IPS-15b (cell line): Measurements from ENCODE around the gene BABAM2.
"Not testable (repeated sequence)": the region's sequence is repeated elsewhere in the genome, so short reads cannot be mapped to it uniquely, and the experiment has no call there.

Source experiments
- H3K27me3 ChIP-seq: one replicate; pipeline ENCODE4 v1.6.1; 2013; ENCODE audit warnings: low read length; ENCODE audit not compliant: control insufficient read depth, insufficient read depth
- H3K36me3 ChIP-seq: one replicate; pipeline ENCODE4 v1.6.1; 2013; ENCODE audit warnings: low read length; ENCODE audit not compliant: control insufficient read depth, insufficient read depth
- H3K4me1 ChIP-seq: one replicate; pipeline ENCODE4 v1.6.1; 2013; ENCODE audit warnings: mild to moderate bottlenecking, low read length; ENCODE audit not compliant: control insufficient read depth, insufficient read depth
- H3K4me3 ChIP-seq: one replicate; pipeline ENCODE4 v1.5.1; 2013; ENCODE audit warnings: low read depth, low read length
- H3K9ac ChIP-seq: one replicate; pipeline ENCODE4 v1.6.1; 2013; ENCODE audit warnings: low read depth, mild to moderate bottlenecking, low read length
- H3K9me3 ChIP-seq: one replicate; pipeline ENCODE4 v1.6.1; 2013; ENCODE audit warnings: mild to moderate bottlenecking, low read length; ENCODE audit not compliant: control insufficient read depth, insufficient read depth

BABAM2 gene

DNA sequence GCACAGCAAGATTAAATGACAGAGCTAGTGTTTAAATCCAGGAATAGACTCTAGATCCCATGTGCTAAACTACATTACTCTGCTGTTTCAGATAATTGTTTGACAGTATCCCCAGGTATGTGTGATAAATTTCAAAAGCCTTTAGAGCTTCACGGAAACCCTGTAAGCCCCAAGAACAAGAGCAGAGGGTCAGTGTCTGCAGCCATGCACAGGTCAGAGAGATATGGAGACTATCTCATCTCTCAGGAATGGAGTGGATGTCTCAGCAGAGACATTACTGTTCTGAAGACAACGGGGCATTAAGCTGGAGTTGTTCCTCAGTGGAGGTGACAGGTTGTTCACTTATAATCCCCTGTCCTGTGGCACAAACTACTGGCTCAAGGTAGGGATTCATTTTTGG is 363.0 kb downstream of the BABAM2 start:
- no peak overlapping the region for H3K9ac ChIP-seq
- H3K36me3 ChIP-seq: no peaks in the 10 kb centered on the region
- no peak overlapping the region for H3K4me3 ChIP-seq
- no peaks in the 10 kb centered on the region for H3K9me3 ChIP-seq
- no peaks in the 10 kb centered on the region for H3K4me1 ChIP-seq
- no peaks in the 10 kb centered on the region for H3K27me3 ChIP-seq

DNA sequence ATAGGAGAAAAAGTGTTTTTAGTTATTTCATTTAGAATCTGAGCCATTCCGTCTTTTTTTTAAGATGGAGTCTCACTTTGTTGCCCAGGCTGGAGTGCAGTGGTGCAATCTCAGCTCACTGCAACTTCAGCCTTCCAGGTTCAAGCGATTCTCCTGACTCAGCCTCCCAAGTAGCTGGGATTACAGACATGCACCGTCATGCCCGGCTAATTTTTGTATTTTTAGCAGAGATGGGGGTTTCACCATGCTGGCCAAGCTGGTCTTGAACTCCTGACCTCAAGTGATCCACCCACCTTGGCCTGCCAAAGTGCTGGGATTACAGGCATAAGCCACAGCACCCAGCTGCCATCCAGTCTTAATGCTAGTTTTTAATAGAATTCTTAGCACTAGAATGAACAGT is 364.7 kb downstream of the BABAM2 start:
- H3K4me1 ChIP-seq, H3K36me3 ChIP-seq, H3K27me3 ChIP-seq, H3K4me3 ChIP-seq, H3K9me3 ChIP-seq, H3K9ac ChIP-seq: not testable (repeated sequence)

DNA sequence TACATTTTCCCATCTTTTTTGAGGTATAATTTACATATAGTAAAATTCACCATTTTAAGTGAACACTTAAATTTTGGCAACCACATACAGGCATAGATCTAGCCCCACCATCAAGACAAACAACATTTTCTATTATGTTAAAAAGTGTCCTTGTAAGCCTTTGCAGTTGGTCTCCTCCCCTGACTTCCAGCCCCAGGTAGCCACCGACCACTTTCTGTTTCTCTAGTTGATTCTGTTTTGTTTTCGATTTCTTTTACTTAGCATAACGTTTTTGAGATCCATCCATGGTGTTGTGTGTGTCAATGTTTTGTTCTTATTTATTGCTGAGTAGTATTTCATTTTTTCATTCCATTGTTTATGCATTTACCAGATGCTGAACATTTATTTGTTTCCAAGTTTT is 366.7 kb downstream of the BABAM2 start:
- Histone ChIP-seq H3K36me3 (no peaks in the 10 kb centered on the region), H3K27me3 (no peaks in the 10 kb centered on the region), H3K4me3 (no peak overlapping the region), H3K4me1 (no peaks in the 10 kb centered on the region), H3K9me3 (no peaks in the 10 kb centered on the region), H3K9ac (no peak overlapping the region)

DNA sequence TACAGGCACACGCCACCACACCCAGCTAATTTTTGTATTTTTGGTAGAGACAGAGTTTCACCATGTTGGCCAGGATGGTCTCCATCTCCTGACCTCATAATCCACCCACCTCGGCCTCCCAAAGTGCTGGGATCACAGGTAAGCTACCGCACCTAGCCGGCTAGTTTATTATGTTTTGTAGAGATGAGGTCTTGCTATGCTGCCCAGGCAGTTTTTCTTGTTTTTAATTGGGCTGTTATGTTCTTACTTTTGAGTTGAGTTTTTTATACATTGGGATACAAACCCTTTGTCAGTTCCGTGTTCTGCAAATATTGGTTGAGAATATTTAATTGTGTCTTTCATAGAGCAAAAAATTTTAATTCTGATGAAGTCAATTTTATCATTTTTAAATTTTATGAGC is 368.7 kb downstream of the BABAM2 start:
- not testable (repeated sequence) for H3K9me3 ChIP-seq, H3K27me3 ChIP-seq, H3K9ac ChIP-seq, H3K36me3 ChIP-seq, H3K4me3 ChIP-seq, H3K4me1 ChIP-seq

DNA sequence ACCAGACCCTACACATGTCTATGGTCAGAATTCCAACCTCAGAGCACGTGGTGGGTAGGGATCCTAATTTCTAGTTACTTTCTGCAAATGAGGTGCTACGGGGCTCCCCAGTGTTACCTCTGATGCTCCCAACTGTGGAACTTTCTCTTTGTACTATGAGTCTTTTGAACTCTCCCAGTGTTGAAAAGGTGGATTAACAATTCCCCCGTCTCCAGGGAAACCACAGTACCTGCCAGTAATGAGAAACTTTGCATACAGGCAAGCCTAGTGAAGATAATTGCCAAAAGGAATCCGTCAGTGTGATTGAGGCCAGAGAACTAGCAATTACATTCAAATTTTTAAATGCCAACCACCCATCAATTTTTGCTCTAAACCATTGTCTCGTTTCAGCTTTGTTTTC is 373.2 kb downstream of the BABAM2 start:
- Histone ChIP-seq H3K36me3 (no peaks in the 10 kb centered on the region), H3K4me3 (no peak overlapping the region), H3K27me3 (no peaks in the 10 kb centered on the region), H3K9ac (no peak overlapping the region), H3K9me3 (no peaks in the 10 kb centered on the region), H3K4me1 (no peaks in the 10 kb centered on the region)

DNA sequence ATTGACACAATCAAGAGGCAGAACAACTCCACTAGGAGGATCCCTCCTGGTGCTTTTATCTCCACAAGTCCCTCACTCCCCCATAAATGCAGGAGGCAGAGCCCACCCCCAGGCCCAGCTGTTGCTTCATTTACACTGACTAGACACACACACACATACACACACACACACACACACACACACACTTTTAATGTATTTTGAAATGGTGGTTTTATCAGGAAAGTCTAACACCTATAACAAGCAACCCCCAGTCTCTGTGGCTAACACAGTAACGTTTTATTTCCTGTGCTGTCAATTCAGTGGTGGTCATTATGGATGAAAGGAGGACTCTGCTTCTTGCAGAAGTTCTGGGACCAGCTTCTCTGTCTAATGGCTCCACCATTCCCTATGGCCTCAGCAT is 376.8 kb downstream of the BABAM2 start:
- Histone ChIP-seq H3K4me1 (peaks cover 7% of the 10 kb centered on the region), H3K36me3 (no peaks in the 10 kb centered on the region), H3K4me3 (no peak overlapping the region), H3K9ac (no peak overlapping the region), H3K9me3 (no peaks in the 10 kb centered on the region), H3K27me3 (no peaks in the 10 kb centered on the region)

DNA sequence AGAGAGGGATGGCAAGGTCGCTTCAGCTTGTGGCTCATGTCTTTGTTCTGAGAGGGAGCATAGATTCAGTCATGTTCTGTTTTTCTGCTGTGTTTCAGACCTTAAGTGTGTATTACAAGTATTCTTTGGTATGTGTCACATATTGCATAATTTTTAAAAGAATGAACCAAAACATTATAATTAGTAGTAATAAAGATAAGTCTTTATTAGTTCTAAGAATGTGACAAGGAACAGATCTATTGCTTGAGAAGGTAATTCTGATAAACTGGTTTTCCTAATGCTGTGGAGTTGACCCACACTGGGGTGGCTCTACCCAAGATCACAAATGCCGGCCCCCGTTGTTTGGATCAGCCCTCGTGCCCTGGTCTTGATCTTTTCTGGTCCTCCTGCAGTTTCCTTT is 377.9 kb downstream of the BABAM2 start:
- H3K9me3 ChIP-seq: no peaks in the 10 kb centered on the region
- H3K4me1 ChIP-seq: peaks cover 7% of the 10 kb centered on the region
- H3K9ac ChIP-seq: no peak overlapping the region
- no peak overlapping the region for H3K4me3 ChIP-seq
- no peaks in the 10 kb centered on the region for H3K27me3 ChIP-seq
- no peaks in the 10 kb centered on the region for H3K36me3 ChIP-seq

DNA sequence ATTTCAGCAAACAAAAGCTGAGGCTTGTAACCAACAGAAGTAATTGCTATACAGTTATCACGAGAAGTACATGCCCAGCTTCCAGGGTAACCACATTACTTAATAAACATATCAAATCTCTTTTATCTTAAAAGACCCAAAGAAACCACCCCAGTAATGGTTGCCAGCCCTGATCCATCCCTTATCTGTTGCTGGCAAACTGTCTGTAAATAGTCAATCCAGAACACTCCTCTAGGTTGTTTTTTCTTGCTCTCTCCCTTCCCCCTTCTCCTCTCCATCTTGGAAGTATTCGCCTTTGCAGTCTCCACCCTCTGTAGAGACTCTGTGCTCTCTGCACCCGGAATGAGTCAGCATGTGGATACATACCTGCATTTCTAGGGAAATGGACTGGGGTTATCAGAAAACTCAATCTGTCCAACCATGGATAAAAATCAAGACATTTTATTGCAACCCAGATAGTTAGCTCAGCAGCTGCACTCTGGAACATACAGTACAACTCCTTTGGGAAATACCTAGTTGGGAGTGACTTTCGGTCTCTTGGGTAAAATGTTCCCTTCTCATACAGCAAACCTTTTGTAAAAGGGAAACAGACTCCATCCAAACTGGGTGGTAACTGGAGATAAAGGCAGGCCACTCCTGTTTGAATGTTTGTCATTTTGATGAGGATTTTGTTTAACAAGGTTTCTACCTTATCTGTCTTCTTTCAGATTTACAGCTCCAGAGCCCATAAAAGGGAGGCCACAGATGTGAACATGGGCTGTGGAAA is 378.7 kb downstream of the BABAM2 start:
- Histone ChIP-seq H3K4me1 (peaks cover 7% of the 10 kb centered on the region), H3K9me3 (no peaks in the 10 kb centered on the region)

DNA sequence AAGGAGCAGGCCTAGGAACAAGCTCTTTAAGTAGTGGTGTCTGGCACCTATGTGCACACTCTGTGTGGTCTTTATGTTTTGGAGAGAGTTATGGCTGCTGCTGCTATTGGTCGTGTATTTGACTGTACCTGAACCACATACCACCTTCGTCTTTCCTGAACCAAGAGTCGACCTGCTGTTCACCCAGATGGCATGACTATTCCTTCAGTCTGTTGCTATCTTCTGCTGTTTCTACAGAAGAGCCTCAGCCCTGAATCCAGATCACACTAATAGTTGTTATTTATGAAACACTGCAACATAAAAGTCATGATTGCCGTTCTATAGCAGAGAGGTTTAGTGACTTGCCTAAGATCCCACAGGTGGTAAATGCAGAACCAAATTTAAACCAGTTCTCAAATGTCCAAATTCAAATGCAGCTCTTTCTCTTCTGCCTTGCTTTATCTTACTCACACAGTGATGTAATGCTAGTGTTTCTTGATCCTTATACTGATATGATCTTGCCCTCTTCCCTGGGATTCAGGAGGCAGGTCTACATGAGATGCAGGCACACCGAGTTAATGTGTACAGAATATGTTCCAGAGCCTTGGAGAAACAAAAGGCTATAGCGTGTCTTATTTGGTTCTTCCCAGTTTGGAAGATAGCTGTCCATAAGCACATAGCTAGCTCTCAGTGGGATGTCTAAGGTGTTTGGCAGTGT is 380.1 kb downstream of the BABAM2 start:
- H3K9ac ChIP-seq: no peak overlapping the region
- no peaks in the 10 kb centered on the region for H3K36me3 ChIP-seq
- H3K4me1 ChIP-seq: peaks cover 14% of the 10 kb centered on the region
- H3K4me3 ChIP-seq: no peak overlapping the region
- no peaks in the 10 kb centered on the region for H3K27me3 ChIP-seq
- H3K9me3 ChIP-seq: no peaks in the 10 kb centered on the region

More for the DNA sequence above, 378.7 kb downstream of the BABAM2 start:
- H3K4me3 ChIP-seq: no peak overlapping the region
- no peaks in the 10 kb centered on the region for H3K36me3 ChIP-seq
- H3K27me3 ChIP-seq: no peaks in the 10 kb centered on the region
- H3K9ac ChIP-seq: no peak overlapping the region

DNA sequence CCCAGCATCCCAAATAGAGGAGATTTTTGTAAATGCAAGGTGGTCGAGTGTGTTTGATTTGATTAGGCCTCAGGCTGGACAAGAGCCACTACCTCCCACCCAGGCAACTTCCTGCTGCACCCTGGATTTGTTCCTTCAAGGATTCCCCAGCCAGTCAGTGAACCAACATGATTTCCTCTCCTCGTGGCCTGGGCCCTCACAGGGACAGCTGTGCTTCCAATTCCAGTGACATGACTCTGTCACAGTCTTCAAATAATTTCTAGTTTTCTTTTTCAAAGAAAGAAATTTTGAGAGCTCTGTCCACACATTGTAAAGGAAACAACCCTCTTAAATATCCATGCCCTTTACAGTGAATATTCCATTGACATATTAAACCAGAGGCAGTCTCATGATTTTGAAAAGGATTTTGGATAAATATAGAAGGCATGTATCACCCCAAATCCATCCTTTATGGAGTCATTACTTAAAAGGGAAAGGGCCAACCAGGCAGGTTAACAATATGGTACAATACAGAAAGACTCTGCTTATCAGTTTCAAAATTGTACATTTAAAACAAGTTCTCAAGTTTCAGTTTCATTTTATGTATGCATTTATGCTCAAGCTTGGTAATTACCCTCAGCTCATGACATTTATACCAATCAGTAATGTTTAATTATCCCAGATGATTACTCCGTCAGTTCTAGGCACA is 380.8 kb downstream of the BABAM2 start:
- Histone ChIP-seq H3K36me3 (no peaks in the 10 kb centered on the region), H3K9ac (no peak overlapping the region), H3K27me3 (no peaks in the 10 kb centered on the region), H3K9me3 (no peaks in the 10 kb centered on the region), H3K4me3 (no peak overlapping the region), H3K4me1 (peaks cover 14% of the 10 kb centered on the region)

DNA sequence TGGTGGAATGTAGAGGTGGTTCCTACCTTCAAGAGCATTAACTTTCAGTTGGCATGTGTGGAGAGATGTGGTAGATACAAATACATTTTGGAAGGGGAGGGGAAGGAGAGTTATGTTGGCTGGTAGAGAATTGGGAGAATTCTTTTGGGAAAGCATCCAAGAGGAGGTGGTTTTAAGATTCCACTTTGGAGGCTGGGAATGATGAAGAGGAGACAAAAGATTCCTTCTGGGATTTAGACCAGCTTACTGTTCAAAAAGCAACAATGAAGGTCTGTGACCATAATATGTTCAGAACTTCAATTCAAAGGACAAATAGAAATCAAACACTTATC is 381.4 kb downstream of the BABAM2 start:
- Histone ChIP-seq H3K27me3 (no peaks in the 10 kb centered on the region), H3K9me3 (no peaks in the 10 kb centered on the region), H3K4me3 (no peak overlapping the region), H3K36me3 (no peaks in the 10 kb centered on the region), H3K4me1 (peaks cover 14% of the 10 kb centered on the region), H3K9ac (no peak overlapping the region)

DNA sequence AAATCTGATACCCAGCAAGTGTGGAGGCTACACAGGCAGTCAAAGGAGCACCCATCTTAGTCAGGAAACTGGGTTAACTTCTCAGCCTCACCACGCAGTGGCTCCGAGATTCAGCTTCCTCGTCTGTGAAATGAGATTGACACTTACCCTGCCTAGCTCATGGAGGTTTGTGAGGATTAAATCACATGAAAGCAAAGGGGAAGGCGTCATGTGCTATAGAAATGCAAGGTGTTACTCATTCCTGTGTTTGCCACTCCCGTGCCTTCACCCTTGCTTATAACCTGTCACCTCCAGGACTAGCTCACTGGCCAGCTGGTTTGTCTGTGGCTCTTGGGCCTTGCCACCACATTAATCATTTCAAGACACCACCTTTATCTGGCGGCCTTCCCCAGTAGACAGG is 383.2 kb downstream of the BABAM2 start:
- Histone ChIP-seq H3K36me3 (no peaks in the 10 kb centered on the region), H3K4me3 (no peak overlapping the region), H3K9ac (no peak overlapping the region), H3K4me1 (peaks cover 14% of the 10 kb centered on the region), H3K9me3 (no peaks in the 10 kb centered on the region), H3K27me3 (no peaks in the 10 kb centered on the region)
